GM21367 (cell line): ENCODE results near the gene APOL3.
"Not testable (repeated sequence)": the region's sequence is repeated elsewhere in the genome, so short reads cannot be mapped to it uniquely, and the experiment has no call there.

Experiments used
- ATAC-seq: cut with Tn5 transposase; IDR thresholded peaks from one replicate; pipeline ENCODE4 v1.9.1; 2021; ENCODE audit not compliant: unreplicated experiment

The APOL3 gene

DNA sequence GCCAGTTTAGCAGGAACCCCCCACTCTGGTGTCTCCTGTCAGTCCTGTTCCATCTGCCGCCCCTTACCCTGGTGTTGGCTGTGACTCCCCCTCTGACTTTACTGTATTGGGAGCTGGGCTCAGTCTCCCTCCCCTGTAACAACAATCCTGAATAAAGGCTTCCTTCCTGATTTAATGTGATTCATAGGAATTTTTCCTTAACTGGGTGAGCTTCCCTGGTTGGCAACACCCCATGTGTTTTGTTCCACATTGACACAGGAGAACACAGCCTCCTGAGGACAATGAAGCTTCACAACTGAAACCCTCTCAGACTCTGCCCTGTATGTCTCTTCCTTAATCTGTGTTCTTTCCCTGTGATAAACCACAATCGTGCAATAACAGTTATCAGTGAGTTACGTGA, 32.6 kb upstream of the APOL3 start:
- ATAC-seq: no peak

DNA sequence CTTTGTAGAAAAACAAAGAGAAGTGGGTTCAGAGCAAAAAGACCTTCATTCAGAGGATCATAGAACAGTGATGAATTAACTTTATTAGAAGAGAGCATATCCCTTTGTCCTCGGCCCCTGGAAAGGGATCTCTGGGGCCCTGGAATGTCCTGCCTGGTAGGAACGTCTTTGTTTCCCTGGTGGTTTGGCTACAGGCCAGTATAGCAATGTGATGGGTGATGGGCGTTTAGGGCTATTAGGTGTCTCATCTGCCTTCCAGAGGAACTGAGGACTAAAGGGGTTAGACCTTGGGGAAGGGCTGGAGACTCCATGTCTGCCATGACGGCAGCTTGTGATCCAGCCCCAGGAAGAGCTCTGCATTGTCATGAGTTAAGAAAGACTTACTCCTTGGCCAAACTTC, 32.0 kb upstream of the APOL3 start:
- ATAC-seq: no peak

DNA sequence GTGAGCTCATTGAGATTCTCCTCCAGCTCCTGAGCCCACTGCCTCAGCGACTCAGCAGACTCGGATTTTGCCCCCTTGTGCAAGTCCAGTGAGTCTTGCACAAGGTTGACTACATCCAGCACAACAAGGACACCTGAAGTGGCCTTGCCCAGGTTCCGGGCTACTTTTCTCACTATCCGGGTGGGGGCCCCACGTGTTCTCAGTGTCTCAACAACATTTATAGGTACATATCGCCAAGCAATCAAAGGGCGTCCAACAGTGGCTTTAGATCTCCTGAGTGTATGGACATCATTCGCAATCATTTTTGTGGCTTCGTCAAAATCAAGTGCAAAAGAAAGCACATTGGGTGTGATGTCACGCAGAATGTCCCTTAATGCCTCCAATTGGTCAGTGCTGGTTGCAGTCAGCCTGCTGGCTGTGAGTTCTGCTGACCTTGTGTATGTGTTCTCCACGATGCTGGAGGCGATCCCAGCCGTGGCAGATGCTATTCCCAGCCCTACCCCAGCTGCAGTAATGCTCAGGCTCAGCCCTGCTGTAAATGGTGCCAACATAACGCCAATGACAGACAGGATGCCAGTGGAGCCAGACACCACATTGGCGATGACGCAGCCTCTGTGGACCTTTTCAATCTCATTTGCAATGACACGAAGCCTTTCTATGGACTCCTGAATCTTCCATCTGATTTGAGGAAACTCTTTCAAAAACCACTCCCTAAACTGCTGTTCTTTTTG, 30.7 kb upstream of the APOL3 start:
- ATAC-seq: no peak

DNA sequence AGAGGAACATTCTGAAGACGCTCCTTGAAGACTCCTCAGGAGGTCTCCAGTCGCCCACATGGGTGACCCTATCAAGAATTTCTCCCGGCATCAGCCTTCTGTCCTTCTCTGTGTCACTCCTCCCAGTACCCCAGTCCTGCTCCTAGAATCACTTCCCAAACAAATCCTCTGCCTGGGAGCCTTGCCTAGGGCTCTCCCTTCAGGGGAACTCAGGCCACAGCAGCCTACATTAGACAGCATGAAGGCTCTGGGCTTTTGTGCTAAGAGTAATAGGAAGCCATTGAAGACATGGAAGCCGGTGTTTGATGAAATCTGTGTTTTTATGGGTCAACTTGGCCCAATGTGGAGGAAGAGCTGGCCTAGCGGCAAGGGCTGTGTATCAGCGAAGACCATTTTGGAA, 27.3 kb upstream of the APOL3 start:
- ATAC-seq: not testable (repeated sequence)

DNA sequence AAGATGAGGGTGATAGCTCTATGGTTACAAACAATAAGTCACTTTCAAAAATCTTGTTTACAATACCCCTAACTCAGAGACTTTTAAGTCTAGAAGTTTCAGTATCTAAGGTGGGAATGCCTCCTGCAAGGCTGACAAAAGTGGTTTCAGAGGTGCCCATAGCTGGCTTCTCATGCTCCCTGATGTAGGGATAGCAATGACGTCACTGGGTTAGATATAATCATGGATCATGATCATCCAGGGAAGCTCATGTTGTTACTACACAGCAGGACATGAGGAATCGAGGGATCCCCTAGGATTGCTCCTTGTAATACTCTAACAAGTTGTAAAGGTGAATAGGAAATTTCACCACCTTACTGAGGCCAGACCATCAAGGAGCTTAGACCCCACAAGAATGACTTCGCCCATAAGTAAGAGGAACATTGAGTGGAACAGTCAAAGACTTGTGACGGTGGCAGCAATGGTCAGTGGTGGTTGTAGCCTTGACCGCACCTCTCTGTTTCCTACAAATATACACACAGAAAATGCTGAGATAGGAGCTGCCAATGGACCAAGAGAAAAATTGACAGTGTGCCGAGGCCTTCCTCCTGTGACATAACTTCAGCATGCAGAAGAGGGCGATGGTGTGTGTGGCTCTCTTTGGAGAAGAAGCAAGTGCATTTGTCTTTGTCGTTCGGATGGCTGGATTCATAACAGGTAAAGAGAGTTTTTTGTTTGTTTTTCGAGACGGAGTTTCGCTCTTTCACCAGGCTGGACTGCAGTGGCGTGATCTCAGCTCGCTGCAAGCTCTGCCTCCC, 25.5 kb upstream of the APOL3 start:
- ATAC-seq: no peak

DNA sequence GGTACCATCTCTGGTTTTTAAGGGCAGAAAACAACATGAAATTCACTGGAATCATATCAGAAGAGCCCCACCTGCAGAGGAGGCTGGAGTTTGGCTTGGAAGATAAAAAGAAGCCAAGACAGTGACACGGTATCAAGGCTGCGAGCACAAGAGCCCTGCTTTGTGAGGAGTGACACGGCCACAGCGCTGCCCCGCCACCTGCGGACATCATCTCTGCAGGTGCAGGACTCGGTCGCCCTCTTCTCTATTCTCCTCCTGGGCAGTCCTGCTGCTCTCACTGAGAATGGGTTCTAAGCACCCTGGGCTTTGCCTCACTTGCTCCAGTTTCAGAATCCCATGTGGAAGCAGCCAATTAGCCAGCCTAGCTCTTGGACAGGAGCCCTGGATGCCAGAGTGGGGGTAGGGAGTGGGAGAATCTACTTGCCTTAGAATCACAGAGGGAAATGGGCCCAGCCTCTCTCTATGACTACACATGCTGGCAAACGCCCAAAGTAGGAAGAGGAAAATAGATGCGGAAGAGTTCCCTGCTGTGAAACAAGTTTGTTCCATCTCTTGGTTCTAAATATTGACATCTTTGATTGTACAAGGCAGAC, 24.0 kb upstream of the APOL3 start:
- no peak for ATAC-seq

GRCh38 chr22:36183446-36183845, 22.9 kb upstream of the APOL3 start:
- ATAC-seq: no peak

DNA sequence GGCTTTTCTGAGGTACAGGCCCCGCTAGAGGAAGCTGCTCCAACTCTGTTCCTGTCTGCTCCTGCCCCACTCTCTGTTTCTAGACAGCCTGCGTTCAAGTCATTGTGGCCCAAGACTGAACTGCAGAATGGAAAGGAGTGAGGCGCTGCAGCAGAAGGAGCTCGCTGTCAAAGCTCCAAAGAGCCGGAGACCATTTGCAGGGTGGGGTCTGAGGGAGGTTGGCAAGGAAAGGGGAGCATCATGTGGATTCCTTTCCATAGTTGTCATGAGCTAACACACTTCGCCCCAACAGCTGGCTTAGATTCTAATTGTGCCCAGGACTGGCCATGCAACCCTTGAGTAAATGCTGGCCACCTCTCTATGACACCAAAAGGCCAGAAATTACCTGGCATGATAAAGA, 22.3 kb upstream of the APOL3 start:
- ATAC-seq: no peak

DNA sequence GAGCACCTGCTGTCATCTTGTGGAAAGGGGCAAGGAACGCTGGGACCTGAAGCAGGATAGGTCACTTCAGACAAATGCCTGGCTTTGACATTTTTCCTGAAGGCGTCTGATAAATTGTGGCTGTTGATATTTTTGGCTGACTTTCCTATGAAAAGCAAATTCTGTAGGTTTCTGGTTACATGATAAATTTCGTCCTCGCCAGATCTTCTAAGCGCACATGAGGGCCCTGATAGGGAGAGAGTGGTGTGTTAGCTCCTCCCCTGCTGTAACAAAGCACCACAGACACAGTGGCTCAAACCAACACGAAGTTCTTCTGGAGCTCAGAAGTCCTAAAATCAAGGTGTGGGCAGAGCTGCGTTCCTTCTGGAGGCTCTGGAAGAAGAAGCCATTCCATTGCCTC, 21.5 kb upstream of the APOL3 start:
- ATAC-seq: no peak

- ATAC-seq: no peak
Measured at GRCh38 chr22:36180928-36181327, 20.4 kb upstream of the APOL3 start.

DNA sequence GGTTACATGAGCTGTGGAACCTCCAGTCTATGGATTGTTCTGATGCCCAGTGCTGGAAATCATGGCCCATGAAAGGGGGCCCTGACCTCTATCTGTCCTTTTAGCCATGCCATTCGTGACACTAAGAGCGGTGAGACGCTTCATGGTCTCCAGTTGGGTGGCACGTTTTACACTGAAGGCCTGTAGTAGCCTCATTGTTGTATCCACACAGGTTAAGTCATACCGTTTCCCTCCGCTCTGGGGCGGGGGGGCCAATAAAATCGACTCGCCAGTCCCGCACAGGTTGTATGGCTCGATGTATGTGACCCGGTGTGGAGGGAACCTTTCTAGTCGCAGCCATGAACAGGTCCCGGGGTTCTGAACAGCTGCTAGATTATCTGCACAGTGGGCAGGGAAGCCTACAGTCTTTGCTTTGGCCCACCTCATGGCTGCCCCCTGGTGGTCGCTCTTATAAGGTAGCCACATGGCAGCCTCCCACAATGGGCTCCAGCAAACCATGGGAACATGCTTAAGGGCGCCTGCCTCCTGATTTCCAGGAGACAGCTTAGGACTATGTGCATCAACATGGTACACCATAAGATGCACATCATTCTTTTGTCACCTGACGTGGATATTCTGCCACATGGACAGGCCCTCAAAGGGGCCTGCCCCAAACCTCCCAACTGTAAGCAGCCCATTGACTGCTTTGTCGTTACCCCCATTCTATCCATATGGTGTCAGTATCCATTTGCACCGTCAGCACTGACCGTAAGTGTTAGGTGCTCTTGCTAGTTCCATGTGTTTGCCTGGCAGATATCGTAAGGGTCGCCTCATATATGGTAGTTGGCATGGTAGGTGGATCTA, 19.7 kb upstream of the APOL3 start:
- ATAC-seq: no peak

DNA sequence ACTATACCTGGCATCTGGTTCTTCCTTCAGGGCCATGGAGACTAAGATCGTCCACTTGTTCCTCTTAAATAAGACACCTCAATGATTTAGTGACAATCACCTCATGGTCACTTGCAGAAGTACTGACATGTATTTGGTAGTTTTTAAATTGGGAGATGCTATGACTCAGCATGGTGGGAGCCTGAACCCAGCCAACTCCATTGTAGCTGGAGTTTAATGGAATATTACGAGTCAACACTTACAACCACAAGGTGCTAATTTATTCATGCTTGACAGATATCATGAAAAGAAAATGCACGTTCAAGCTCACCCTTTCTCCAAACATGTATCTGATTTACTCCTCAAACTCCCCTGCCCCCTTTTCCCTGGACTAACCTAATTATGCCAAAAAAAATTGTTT, 16.6 kb upstream of the APOL3 start:
- ATAC-seq: no peak

DNA sequence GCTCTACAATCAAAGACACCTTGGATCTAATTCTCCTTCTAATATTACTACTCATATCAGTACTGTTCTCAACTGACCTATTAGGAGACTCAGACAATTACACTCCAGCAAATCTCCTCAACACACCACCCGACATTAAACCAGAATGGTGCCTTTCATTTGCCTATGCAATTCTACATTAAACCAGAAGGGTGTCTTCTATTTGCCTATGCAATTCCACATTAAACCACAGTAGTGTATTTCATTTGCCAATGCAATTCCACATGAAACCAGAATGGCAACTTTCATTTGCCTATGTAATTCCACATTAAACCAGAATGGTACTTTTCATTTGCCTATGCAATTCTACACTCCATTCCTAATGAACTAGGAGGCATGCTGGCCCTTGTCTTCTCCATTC, 15.3 kb upstream of the APOL3 start:
- no peak for ATAC-seq

DNA sequence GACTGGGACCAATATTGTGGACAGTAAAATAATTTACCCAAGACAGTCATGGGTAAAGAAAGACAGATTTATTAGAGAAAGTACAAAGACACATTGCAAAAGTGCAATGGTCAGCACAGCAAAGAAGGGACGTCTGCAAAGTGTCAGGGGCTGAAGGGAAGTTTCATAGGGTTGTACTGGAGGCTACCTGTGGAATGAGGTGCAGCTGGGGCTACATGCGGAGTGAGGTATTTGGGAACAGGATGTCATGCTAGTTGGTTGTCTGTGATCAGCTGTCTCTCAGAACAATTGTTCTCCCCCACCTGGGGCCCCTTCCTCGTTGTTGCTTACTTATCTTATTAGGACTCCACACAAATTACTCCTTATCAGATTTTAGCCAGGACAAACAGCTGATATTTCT, 11.4 kb upstream of the APOL3 start:
- ATAC-seq: no peak

DNA sequence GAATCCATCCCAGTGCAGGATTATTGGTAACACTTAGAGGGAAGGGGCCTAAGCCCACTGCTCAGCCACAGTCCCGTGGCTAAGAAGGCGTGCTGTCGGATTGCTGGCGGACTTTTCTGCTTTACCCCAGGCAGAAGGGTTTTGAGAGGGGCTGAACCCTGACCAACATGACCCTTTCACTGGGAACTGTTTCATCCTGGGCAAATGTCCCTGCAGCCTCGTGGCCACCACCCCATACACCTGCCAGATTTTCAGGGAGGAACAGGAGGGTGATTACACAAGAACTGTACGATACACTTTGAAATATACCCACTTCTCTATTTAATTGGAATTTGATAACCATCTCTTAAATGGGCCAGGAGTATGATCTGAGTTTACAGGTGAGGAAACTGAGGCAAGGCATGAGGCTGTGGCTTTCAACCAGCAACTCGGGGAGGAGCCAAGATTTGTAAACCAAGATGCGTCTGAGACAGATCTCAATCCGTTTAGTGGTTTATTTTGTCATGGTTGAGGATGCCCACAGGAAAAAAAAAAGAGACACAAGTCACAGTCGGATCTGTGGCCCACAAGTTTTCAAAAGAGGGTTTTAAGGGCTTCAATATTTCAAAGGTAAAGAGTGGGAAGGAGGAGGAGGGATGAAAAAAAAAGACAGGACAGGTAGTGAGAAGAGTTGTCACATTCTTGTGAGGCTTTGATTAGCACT, 6.1 kb upstream of the APOL3 start:
- ATAC-seq: no peak

DNA sequence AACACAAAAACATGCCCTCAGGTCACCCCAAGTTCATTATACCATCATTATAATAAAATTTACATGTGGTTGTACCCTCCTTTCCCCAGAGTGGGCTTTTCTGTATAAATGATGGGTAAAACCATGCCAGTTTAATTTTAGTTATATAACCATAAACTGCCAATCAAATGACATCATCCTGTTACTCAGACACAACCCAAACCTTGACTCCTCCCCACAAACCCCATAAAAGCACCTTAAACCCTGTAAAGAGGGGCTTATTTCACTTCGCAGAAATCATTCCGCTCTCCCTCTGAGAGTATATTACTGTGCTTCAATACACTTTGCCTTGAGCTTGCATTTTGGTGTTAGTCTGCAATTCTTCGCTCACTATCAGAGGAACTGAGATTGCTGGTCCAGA, 5.5 kb upstream of the APOL3 start:
- ATAC-seq: no peak

- no peak for ATAC-seq
Measured at GRCh38 chr22:36165141-36165540, 4.6 kb upstream of the APOL3 start.

DNA sequence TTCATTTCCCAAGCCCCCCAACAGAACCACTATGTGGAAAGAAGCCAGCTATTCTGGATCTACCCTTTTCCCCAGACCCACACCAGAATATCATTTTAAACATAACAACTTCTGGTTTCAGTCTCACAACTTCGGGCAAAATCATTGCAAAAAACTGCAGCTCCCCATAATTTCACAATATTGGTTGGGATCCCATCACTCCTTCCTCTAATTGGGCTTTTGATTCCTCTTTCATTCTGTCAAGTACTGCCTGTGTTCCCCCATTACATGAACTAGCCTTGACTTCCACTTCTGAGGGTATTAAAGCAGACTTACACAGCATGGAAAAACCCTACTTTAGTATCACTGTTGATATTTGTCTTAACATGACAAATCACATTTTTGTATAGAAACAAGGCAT, 4.1 kb upstream of the APOL3 start:
- no peak for ATAC-seq

DNA sequence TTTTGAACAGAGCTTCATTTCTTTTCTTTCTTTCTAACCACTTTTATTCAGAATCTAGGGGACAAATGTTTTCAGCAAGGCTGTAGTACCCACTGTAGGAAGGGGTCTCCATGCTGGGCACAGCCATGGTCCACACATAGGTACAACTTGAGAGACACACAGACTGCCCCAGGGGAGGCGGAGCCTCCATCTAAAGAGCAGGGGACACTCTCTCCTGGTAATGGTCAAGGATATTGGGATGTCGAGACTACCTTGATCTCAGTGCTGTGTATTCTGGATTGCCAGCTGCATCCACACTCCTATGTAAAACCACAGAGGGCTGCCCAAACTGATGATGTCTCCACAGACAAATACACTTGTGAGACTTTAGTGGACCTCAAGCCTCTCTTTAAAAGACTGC, 2.9 kb upstream of the APOL3 start:
- no peak for ATAC-seq

- ATAC-seq: no peak
Measured at GRCh38 chr22:36162127-36163034, 1.8 kb upstream of the APOL3 start.
